Subcutaneous adipose tissue (tissue), 4 donors: Measurements from ENCODE around the gene TAF6. TPM values are rescaled to one million over a fixed set of nuclear protein-coding genes. Genes with fewer than 3 reads are reported as not detected.

Source experiments
- total RNA-seq, 4 donors: library from RNA; depleted of rRNA; stranded (reverse); fragments of >200 nt; gene quantifications; one replicate each; pipeline ENCODE4 v1.1.0, GENCODE V29; 2016
- TF ChIP-seq, protein P1 (sequence below): fragments of 450-650 bp; IDR thresholded peaks from one replicate; pipeline ENCODE4 v1.5.1; 2016; ENCODE audit warnings: low read depth, mild to moderate bottlenecking, control low read depth, antibody characterized with exemption, moderate library complexity

TAF6 gene
- total RNA-seq, 4 donors from 2014 or later = 9.8 to 36.2 (median 26.2) TPM

DNA sequence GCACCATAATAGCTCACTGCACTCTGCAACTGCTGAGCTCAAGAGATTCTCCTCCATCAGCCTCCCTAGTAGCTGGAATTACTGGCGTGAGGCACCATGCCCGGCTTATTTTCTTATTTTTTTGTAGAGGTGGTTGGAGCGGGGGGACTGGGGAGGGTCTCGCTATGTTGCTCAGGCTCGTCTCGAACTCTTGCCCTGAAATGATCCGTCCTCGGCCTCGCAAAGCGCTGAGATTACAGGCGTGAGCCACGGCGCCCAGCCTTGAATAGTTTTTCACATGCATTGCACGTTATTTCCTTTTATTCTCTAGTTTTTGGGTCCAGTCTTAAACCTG lies 29.0 kb upstream of the TAF6 start:
- TF ChIP-seq, protein P1, sequence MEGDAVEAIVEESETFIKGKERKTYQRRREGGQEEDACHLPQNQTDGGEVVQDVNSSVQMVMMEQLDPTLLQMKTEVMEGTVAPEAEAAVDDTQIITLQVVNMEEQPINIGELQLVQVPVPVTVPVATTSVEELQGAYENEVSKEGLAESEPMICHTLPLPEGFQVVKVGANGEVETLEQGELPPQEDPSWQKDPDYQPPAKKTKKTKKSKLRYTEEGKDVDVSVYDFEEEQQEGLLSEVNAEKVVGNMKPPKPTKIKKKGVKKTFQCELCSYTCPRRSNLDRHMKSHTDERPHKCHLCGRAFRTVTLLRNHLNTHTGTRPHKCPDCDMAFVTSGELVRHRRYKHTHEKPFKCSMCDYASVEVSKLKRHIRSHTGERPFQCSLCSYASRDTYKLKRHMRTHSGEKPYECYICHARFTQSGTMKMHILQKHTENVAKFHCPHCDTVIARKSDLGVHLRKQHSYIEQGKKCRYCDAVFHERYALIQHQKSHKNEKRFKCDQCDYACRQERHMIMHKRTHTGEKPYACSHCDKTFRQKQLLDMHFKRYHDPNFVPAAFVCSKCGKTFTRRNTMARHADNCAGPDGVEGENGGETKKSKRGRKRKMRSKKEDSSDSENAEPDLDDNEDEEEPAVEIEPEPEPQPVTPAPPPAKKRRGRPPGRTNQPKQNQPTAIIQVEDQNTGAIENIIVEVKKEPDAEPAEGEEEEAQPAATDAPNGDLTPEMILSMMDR = no peak

DNA sequence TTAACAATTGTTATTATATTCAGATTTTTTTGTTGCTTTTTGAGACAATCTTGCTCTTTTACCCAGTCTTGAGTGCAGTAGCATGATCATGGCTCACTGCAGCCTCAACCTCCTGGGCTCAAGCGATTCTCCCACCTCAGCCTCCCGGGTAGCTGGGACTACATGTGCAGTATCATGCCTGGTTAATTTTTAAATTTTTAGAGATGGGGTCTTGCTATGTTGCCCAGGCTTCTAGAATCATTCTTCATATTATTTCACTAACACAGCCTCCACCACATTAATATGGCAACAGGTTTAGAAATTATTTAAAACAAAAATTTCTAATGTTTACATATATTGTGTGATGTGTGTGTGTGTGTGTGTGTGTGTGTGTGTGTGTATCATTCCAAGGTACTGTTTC lies 28.1 kb upstream of the TAF6 start:
- TF ChIP-seq, protein P1 = no peak

GRCh38 chr7:100142461-100142860 lies 23.3 kb upstream of the TAF6 start:
- TF ChIP-seq, protein P1 = no peak

GRCh38 chr7:100141555-100141949 lies 22.4 kb upstream of the TAF6 start:
- TF ChIP-seq, protein P1 = no peak

DNA sequence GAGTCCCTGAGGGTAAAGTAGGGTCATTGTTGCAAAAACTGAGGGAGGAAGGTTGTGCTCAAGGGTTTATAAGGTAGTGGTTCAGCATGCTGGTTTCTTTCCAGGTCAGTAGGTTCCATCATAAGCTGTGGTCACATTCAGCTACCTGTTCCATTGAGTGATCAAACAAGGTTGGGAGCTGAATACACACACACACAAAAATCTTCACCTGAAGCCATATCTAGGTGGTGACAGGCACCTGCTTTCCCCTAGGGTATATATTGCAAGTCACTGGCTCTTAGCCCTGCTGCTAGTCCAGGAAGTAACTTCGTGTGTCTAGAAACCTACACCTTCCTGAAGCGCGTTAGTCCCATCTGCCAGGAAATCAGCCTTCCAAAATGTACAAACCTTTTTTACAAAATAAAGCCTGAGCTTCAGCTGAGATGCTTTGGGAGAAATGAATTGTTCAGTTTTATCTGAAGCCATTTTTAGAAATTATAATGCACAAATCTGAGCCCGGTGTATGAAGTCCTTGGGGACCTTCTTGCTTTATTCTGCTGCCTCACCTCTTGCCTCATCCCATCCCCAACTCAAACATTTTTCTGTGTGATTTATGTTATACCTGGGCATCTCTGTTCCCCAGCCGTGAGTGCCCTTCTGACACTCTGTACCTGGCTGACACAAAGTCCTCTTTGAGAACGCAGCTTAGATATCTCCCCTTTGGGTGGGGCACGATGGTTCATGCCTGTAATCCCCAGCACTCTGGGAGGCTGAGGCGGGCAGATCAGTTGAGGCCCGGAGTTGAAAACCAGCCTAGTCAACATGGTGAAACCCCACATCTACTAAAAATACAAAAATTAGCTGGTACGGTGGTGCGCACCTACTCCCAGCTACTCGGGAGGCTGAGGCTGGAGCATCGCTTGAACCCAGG lies 18.9 kb upstream of the TAF6 start:
- TF ChIP-seq, protein P1 = no peak

DNA sequence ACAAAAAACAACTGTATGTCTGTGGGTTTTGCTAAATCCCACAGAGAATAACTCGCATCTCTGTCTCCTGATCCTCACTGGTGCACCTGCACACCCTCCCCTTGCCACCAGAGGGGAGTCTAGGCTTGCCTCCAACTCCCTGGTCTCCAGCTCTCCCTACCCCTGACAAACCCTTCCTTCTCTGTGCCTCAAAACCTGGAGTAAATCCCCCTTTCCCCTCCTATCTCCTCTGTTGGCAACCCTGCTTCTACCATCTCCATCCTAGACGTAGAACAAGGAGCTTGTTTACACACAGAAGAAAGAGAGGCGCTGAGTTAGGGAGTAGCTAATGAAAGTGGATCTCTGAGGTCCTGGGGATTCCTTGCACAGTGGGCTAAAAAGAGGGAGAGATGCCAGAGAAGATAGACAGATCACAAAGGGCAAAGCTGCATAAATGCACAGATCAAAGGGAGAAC lies 13.6 kb upstream of the TAF6 start:
- TF ChIP-seq, protein P1 = no peak

DNA sequence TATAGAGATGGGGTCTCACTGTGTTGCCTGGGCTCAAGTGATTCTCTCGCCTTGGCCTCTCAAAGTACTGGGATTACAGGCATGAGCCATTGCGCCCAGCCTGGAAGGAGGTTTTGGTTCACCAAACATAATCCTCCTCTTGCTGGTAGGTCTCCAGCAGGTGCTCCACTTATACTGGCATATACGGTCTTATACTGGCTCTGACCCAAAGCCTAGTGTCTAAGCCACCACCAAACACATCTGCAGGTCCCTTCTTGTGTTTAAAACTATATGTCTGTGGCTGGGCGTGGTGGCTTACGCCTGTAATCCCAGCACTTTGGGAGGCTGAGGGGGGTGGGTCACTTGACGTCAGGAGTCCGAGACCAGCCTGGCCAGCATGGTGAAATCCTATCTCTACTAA lies 13.0 kb upstream of the TAF6 start:
- TF ChIP-seq, protein P1 = no peak
